ENCODE data around the gene PLXNA2. TPM values are rescaled to one million over a fixed set of nuclear protein-coding genes. Genes with fewer than 3 reads are reported as not detected.

The PLXNA2 gene
- total and polyA plus RNA-seq, 2 of the 13 experiments (the other 11 are each of a cell fraction or from before 2014, with no cell fraction given), result 1.1 to 2.1 TPM

GRCh38 chr1:208235982-208236761, 8.0 kb downstream of the PLXNA2 start (continued):
- 0 out of 2 replicates have a peak, but pooled peaks have one; percentile 45 for TF ChIP-seq HIC2 (CRISPR knock-in tag; IDR thresholded peaks at IDR 0.05; ENCODE audit: low read depth)
- TF ChIP-seq RELA (CRISPR knock-in tag; IDR thresholded peaks at IDR 0.05), result no peak
- TF ChIP-seq CREB3 (CRISPR knock-in tag; IDR thresholded peaks at IDR 0.05), result no peak
- TF ChIP-seq ZNF280B (CRISPR knock-in tag; IDR thresholded peaks at IDR 0.05; ENCODE audit: borderline replicate concordance), result no peak
- no peak for TF ChIP-seq MAFK (conservative IDR thresholded peaks at IDR 0.05 in 1 of 2, IDR thresholded peaks at IDR 0.05 in 1 of 2; ENCODE audit: low read length in 2 of 2)
- 0 out of 2 replicates have a peak, but pooled peaks have one; percentile 40 for TF ChIP-seq ZNF572 (CRISPR knock-in tag; IDR thresholded peaks at IDR 0.05)
- TF ChIP-seq ZBTB37 (CRISPR knock-in tag; IDR thresholded peaks at IDR 0.05), result no peak
- no peak for TF ChIP-seq ZNF337 (CRISPR knock-in tag; IDR thresholded peaks at IDR 0.05; ENCODE audit: borderline replicate concordance, low read depth)
- TF ChIP-seq GMEB1 (CRISPR knock-in tag; IDR thresholded peaks at IDR 0.05; ENCODE audit: borderline replicate concordance), result no peak

All from HepG2 (cell line).